GM18868 (cell line): Measurements from ENCODE around the gene DOCK1.

Source experiments
- ATAC-seq: cut with Tn5 transposase; IDR thresholded peaks from one replicate; pipeline ENCODE4 v1.9.1; 2021; ENCODE audit warnings: mild to moderate bottlenecking, moderate library complexity; ENCODE audit not compliant: unreplicated experiment

DOCK1 gene

DNA sequence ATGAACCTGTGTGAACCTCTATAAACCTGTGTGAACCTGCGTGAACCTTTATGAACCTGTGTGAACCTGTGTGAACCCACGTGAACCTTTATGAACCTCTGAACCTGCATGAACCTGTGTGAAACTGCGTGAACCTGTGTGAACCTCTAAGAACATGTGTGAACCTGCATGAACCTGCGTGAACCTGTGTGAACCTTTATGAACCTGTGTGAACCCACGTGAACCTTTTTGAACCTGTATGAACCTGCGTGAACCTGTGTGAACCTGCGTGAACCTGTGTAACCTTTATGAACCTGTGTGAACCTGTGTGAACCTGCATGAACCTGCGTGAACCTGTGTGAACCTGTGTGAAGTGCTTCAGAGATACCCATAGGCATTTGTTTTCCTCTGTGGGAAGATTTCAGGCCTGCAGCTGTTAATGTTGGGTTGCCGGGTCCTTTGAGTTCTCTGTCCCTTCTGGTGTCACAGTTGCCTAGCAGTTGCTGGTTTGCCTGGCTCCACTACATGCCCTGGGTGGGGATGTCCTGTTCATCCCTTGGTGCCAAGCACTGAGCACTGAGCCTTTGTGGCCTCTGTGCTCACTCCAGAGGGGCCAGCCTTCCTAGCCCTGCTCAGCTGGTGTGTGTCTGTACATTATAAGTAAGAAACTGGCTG, 97.9 kb downstream of the DOCK1 start:
- no peak for ATAC-seq

- ATAC-seq: no peak
Observed at GRCh38 chr10:127006453-127006852, 101.2 kb downstream of the DOCK1 start.

GRCh38 chr10:127009366-127009765, 104.1 kb downstream of the DOCK1 start:
- ATAC-seq: no peak

GRCh38 chr10:127011174-127011573, 105.9 kb downstream of the DOCK1 start:
- ATAC-seq: no peak

DNA sequence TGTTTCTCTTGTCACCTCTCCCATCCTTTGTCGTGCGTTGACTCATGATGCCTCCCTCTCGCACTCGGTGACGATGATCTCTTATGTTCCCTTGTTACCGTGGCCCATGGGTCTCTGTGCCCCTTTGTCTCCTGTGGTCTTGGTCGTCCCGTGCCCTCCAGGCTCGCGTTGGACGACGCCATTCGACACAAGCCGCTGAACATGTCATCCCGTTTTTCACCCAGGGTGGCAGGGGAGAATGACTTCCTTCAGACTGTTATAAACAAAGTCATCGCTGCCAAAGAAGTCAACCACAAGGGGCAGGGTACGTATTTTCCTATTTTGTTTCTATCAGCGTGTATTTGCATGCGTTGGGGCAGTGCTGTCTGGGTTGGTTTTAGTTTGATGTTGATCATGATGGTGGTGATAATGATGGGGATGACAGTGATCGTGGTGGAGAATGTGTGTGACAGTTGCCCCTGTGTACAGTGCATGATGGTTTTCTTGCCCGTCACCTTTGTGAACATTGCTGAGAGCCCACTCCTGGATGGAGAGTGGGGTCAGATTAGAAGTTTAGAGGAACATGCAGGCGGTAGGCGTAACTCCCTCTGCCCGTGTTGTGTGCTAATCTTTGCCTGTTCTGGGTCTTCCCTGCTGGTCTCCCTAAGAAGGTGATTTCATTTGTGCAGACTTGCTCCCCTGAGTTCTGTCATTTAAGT, 107.0 kb downstream of the DOCK1 start:
- no peak for ATAC-seq

DNA sequence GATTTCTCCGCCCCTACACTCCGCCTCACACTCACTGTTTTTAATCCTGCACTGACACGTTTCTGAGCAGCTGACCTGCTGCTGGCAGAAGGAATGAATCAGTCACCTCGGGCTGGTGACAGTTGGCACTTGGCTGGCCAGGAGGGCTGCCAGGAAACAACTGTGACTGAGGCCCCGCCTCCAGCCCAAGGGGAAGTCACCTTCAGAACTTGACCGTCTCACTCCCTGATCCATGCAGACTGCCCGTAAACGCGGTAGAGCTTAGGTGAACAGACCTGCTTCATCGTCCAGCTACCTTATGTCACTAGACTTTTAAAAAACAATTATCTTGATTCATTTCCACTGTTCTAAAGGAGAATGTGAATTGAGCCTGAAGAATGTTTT, 107.5 kb downstream of the DOCK1 start:
- ATAC-seq: no peak

GRCh38 chr10:127013211-127013656, 108.0 kb downstream of the DOCK1 start:
- no peak for ATAC-seq

- ATAC-seq: no peak
Observed at GRCh38 chr10:127013691-127014473, 108.7 kb downstream of the DOCK1 start.

GRCh38 chr10:127014671-127015070, 109.4 kb downstream of the DOCK1 start:
- no peak for ATAC-seq

- no peak for ATAC-seq
Observed at GRCh38 chr10:127015373-127015772, 110.1 kb downstream of the DOCK1 start.

DNA sequence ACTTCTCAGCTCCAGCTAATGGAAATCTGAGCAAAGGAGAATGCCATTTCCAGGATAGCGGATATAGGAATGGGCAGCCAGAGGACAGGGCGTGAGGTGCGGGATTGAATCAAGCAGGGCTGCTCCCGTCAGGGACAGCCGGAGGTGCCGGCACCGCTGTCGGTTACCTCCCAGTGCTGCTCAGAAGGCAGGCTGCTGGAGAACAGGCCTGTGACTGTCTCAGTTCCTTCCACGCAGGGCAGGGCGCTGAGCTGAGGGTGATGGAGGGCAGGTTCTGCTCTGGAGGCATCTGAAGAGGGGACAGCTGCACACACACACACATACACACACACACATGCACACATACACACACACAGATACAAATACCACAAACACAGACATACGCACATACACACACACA, 111.1 kb downstream of the DOCK1 start:
- ATAC-seq: no peak

- no peak for ATAC-seq
Observed at GRCh38 chr10:127017541-127018297, 112.5 kb downstream of the DOCK1 start.

DNA sequence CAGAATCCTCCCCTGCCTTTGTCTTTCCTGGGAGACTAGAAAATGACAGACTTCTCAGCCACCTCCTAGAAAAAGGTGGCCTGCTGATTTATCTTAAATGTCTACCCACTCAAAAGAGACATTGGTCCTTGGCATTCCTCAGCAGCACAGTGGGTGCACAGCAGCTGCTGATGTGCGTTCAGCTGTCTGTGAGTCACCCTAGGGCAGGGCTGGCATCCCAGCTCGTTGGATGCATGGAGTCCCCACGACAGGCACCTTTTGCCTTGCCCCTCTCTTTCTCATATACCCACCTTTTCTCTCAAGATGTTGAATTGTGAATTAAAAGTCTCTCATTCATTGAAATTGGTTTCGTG, 113.0 kb downstream of the DOCK1 start:
- no peak for ATAC-seq

- ATAC-seq: no peak
Observed at GRCh38 chr10:127018766-127019165, 113.5 kb downstream of the DOCK1 start.

DNA sequence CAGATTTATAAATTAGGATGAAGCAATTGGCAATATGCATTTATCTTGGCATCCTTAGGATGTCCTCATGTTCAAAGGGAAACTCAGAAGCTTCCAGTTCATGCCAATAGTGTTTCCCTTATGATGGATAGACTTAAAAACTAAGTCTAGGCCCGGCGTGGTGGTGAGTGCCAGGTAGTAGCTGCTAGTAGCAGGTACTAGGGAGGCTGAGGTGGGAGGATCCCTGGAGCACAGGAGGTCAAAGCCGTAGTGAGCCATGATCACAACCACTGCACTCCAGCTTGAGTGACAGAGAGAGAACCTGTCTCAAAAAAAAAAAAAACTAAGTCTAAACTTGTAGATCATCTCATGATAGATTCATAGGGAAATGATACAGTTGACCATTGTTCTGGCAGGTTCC, 115.0 kb downstream of the DOCK1 start:
- no peak for ATAC-seq

DNA sequence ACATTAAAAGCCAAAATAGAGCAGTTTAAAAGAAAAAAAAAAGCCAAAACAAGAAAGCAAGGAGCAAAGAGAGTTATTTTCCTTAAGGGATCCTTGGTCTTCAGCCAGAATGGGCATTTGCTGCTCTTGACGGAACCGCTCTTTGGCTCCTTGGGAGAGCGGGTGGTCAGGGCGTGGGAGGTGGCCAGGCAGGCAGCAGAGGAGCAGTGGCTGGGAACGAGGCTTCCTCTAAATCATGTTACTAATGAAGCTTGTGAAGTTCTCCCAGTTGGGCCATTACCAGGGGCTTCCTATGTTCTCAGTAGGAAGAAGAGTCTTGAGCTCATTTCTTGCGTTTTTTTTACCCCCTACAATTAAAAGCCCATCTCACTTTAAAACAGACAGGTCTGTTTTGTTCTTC, 116.6 kb downstream of the DOCK1 start:
- no peak for ATAC-seq

DNA sequence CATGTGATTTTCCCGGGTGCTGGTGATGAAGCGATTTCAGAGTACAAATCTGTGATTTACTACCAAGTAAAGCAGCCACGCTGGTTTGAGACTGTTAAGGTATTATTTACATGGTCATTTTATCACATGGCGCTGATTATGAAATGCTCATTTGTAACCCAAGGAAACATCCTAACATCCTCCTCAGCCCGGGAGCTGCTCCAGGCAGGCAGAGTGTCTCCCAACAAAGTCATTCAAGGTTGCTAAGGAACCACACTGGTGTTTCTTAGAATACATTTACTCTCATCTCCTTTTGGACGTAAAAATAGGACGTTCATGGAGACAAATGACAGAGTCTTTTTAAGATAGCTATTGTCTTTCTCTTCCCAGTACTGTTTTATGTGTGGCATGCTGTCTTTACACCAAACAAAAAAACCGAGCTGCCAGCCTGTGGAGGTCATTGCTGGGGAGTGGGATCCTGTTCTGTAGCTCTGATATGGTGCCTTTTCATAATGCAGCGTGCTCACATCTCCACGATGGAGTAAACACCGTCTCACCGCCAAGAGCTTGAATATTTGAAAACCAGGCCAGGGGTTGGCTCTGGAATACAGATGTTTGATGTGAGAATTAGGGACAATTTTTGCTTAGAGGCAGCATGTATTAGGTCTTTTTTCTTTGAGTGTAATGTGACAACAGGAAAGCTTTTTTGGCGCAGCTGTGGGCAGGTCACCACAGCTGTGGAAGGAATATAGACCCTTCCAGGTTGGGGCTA, 119.6 kb downstream of the DOCK1 start:
- ATAC-seq: no peak

DNA sequence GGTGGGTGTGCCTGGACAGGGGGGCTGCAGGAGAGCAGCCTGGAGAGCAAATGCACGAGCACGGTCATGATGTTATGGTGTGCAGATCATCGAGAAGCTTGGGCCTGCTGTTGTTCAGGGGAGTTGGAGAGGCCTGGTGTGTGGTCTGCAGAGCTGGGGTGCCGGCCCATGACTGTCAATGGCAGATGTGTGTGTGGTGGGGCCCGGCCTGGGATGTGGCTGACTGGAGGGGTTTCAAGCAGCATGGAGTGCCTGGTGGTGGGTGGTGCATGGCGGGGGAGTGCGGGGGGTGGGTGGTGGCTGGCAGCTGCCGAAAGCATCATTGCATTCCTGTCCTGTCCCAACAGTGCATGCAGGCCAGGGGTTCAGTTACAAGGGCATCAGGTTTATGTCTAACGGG, 122.6 kb downstream of the DOCK1 start:
- ATAC-seq: no peak

DNA sequence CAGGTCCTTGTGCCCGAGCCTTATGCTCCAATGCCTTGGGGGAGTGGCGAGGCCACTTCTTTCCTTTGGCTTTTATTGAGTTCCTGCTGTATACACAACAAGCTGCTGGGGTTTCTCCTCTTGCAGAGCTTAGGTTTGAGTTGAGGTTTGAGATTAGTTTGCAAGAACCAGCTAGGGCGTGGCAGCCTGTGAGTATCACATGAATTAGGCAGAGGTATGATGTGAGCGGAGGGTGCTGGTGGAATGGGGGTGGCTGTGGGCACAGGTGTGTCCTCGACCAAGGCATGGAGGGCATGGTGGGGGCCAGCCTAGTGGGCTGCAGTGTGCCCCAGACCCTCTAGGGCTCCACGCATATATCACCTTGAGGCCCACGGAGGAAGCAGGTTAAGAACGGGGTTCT, 123.3 kb downstream of the DOCK1 start:
- no peak for ATAC-seq

DNA sequence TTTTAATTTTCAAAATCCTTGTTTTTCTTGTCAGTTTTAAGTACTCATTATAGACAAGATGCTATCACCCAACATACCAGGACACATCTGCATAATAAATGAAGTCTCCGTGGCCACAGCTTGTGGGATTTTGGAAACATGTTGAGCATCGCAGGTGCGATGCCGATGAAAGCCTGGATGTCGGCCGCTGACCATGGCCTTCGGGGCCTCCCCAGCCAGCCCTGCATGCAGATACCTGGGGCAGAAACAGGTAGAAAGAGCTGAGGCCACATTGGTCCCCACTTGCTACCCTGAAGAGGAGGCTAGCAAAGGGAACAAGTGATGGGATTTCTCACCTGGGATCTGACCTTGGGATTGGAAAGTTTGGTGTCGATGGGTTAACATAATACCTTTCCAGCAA, 123.8 kb downstream of the DOCK1 start:
- ATAC-seq: no peak
